ENCODE results near the gene DPYSL5. TPM values are rescaled to one million over a fixed set of nuclear protein-coding genes. Genes with fewer than 3 reads are reported as not detected.

The DPYSL5 gene
- total RNA-seq, 2 experiments from 2014 or later: not detected

DNA sequence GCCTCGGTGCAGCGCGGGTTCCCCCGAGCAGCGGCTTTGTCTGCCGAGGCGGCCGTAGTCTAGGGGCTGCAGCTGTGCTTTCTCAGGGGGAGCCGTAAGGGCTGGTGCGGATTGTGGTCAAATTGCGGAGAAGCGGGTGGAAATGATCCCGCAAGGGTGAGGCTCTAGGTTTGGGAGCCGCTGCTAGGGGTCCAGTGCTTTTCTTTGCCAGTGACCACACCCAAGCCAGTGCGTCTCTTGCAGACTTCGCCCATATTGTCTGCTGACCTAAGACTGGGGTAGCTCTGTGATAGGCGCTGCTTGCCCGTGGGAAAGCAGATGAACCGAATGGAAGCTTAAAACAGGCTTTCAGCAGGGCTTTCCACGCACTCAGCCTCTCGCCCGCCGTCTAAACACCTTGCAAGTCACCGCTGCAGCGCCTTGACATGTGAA, 2.1 kb downstream of the DPYSL5 start:
- ATAC-seq (ENCODE audit: low read depth) (no peak), DNase-seq (no peak)
- Mint-ChIP-seq H3K27me3 (peaks cover 64% of the 10 kb centered on the region), H3K4me3 (no peak overlapping the region), H3K27ac (no peak overlapping the region), H3K4me1 (no peaks in the 10 kb centered on the region), H3K36me3 (no peaks in the 10 kb centered on the region), H3K9me3 (no peaks in the 10 kb centered on the region)
- POLR2A ChIA-PET: no interaction called here

DNA sequence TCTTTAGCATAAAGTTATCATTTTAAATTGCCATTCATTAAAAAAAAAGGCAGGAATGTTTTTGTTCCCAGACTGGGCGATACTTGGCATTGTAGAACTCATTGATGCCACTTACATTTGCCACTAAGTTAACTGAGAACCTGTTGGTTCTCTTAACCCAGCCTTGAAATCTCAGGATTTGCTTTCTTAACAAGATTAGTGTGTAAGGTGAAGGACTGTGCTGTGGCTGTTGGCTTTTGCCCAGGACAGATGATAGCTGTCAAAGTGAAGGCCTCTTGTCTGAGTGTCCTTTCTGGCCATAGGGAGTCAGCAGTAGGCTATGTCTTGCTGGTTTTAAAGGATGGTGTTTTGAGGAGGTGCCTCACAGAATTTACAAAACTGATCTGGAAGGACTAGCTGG, 2.6 kb downstream of the DPYSL5 start:
- peaks cover 63% of the 10 kb centered on the region for H3K27me3 Mint-ChIP-seq
- no peaks in the 10 kb centered on the region for H3K36me3 Mint-ChIP-seq
- H3K9me3 Mint-ChIP-seq: no peaks in the 10 kb centered on the region
- no peak overlapping the region for H3K27ac Mint-ChIP-seq
- POLR2A ChIA-PET: no interaction called here
- ATAC-seq (ENCODE audit: low read depth) (no peak), DNase-seq (no peak)
- no peaks in the 10 kb centered on the region for H3K4me1 Mint-ChIP-seq
- H3K4me3 Mint-ChIP-seq: no peak overlapping the region

DNA sequence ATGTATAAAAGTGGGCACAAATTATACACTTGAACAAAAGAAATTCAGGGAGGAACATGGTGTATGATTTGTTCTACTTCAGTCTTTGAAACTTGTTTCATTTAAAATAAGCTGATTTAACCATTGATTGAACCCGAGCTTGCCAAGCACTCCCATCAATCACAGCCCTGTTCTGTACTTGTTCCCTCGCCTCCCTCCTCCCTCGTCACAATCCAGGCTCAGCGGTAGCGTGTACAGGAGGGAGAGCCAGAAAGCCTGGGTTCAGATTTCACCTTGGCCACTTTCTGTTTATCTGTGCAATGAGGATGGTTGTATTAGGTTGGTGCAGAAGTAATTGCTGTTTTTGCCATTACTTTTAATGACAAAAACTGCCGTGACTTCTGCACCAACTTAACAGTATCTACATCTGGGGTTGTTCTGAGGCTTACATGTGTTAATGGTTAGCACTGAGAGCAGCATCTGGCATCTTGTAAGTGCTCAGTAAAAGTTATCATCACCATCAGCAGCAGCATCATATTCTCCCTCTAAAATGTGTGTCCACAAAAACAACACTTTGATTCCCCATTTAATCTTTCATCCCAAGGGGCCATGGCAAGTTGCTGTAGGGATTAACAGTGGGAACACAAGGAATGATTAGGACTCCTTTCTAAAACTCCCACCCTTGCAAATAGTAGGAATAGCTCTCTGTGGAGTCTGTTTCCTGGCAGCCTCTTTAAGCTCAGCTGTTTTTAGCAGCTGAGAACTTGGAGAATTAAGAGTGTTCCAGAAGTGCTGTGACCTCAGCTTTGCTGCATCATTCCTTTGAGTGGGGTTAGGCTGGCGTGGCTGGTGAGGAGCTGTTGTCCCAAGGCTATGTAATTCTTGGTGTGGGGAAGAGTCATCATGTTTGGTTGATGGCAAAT, 4.7 kb downstream of the DPYSL5 start:
- Mint-ChIP-seq H3K9me3 (no peaks in the 10 kb centered on the region), H3K27me3 (peaks cover 54% of the 10 kb centered on the region), H3K36me3 (no peaks in the 10 kb centered on the region), H3K4me1 (no peaks in the 10 kb centered on the region), H3K4me3 (no peak overlapping the region), H3K27ac (no peak overlapping the region)
- DNase-seq (no peak), ATAC-seq (ENCODE audit: low read depth) (no peak)
- POLR2A ChIA-PET: no interaction called here

- ATAC-seq (ENCODE audit: low read depth) (no peak), DNase-seq (no peak)
- Mint-ChIP-seq H3K4me3 (no peak overlapping the region), H3K27ac (no peak overlapping the region), H3K4me1 (no peaks in the 10 kb centered on the region), H3K36me3 (no peaks in the 10 kb centered on the region), H3K9me3 (no peaks in the 10 kb centered on the region), H3K27me3 (peaks cover 59% of the 10 kb centered on the region)
- POLR2A ChIA-PET: no interaction called here
Observed at GRCh38 chr2:26853751-26854150, 5.8 kb downstream of the DPYSL5 start.

DNA sequence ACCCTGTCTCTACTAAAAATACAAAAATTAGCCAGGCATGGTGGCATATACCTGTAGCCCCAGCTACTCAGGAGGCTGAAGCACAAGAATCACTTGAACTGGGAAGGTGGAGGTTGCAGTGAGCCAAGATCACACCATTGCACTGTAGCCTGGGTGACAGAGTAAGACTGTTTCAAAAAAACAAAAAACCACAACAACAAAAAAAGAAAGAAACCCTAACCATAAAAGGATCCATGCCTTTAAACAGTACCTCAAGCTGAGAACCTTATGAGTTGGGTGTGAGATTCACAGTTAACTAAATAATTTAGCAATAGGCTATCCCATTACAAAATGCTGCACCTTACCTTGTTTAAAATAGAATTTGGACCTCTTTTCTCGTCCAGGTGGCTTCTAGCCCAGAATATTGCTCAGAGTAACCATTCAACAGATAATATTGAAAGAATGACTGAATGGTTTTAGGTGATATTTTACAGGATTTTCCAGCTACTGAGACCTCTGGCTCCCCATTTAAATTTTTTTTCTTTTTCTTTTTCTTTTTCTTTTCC, 6.4 kb downstream of the DPYSL5 start:
- Mint-ChIP-seq H3K9me3 (no peaks in the 10 kb centered on the region), H3K36me3 (no peaks in the 10 kb centered on the region), H3K4me1 (no peaks in the 10 kb centered on the region), H3K27ac (no peak overlapping the region), H3K4me3 (no peak overlapping the region), H3K27me3 (peaks cover 55% of the 10 kb centered on the region)
- POLR2A ChIA-PET: no interaction called here
- DNase-seq (no peak), ATAC-seq (ENCODE audit: low read depth) (no peak)

- Mint-ChIP-seq H3K9me3 (no peaks in the 10 kb centered on the region), H3K27me3 (peaks cover 55% of the 10 kb centered on the region), H3K4me3 (no peak overlapping the region), H3K4me1 (no peaks in the 10 kb centered on the region), H3K36me3 (no peaks in the 10 kb centered on the region), H3K27ac (no peak overlapping the region)
- DNase-seq (no peak), ATAC-seq (ENCODE audit: low read depth) (no peak)
- POLR2A ChIA-PET: no interaction called here
Observed at GRCh38 chr2:26855466-26855865, 7.5 kb downstream of the DPYSL5 start.

DNA sequence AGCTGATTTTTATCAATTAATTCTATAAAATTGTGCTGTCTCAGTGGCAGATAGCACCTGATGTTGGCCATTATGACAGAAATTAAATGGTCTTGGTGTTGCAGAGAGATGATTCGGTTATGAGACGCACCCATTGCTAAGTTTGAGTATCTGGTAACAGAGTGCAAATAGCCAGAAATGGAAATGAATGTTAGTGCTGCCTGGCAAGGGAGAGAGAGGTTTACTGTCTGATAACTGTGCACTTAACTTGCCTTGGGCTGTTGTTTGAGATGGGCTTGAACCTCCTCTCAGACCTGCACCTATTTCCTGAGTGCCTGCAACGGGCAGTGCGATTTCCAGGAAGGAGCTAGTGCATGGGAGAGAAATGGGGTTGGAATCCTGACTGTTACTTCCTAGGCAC, 11.7 kb downstream of the DPYSL5 start:
- no peak overlapping the region for H3K4me3 Mint-ChIP-seq
- no peaks in the 10 kb centered on the region for H3K36me3 Mint-ChIP-seq
- POLR2A ChIA-PET: no interaction called here
- H3K4me1 Mint-ChIP-seq: no peaks in the 10 kb centered on the region
- peaks cover 35% of the 10 kb centered on the region for H3K27me3 Mint-ChIP-seq
- H3K9me3 Mint-ChIP-seq: no peaks in the 10 kb centered on the region
- H3K27ac Mint-ChIP-seq: no peak overlapping the region
- no peak for DNase-seq
- no peak for ATAC-seq (ENCODE audit: low read depth)

- H3K9me3 Mint-ChIP-seq: no peaks in the 10 kb centered on the region
- ATAC-seq (ENCODE audit: low read depth): no peak
- H3K27ac Mint-ChIP-seq: no peak overlapping the region
- no peak for DNase-seq
- POLR2A ChIA-PET: no interaction called here
- no peaks in the 10 kb centered on the region for H3K36me3 Mint-ChIP-seq
- H3K4me1 Mint-ChIP-seq: no peaks in the 10 kb centered on the region
- H3K4me3 Mint-ChIP-seq: no peak overlapping the region
- H3K27me3 Mint-ChIP-seq: peaks cover 38% of the 10 kb centered on the region
Observed at GRCh38 chr2:26860211-26860850, 12.4 kb downstream of the DPYSL5 start.

GRCh38 chr2:26861610-26862224, 13.8 kb downstream of the DPYSL5 start:
- DNase-seq (no peak), ATAC-seq (ENCODE audit: low read depth) (no peak)
- no peak overlapping the region for H3K27ac Mint-ChIP-seq
- POLR2A ChIA-PET: no interaction called here
- H3K4me3 Mint-ChIP-seq: no peak overlapping the region
- H3K36me3 Mint-ChIP-seq: no peaks in the 10 kb centered on the region
- H3K9me3 Mint-ChIP-seq: no peaks in the 10 kb centered on the region
- H3K4me1 Mint-ChIP-seq: no peaks in the 10 kb centered on the region
- H3K27me3 Mint-ChIP-seq: peaks cover 31% of the 10 kb centered on the region

- ATAC-seq (ENCODE audit: low read depth): no peak
- Mint-ChIP-seq H3K27me3 (peaks cover 24% of the 10 kb centered on the region), H3K4me3 (no peak overlapping the region), H3K4me1 (no peaks in the 10 kb centered on the region), H3K9me3 (no peaks in the 10 kb centered on the region), H3K27ac (no peak overlapping the region), H3K36me3 (no peaks in the 10 kb centered on the region)
- no peak for DNase-seq
- POLR2A ChIA-PET: no interaction called here
Observed at GRCh38 chr2:26864226-26864625, 16.3 kb downstream of the DPYSL5 start.

DNA sequence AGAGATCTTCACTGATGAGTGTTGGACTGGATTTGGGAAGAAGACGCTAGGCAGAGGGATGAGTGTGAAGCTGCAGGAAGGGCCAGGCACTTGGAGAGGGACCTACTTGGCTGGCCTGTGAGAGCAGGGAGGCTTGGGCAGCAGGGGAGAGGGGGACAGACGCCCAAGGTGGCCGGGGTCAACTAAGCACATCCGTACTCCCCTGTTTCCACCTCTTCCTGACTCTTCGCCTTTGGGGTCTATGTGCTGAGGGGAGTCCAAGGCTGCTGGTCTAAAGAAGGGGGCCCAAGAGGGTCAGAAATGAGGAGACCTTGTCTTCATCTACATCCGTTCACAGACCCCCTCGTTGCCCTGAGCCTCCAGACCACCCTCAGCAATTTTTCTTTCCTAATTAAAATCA, 16.7 kb downstream of the DPYSL5 start:
- no peaks in the 10 kb centered on the region for H3K36me3 Mint-ChIP-seq
- H3K4me3 Mint-ChIP-seq: no peak overlapping the region
- no peak for ATAC-seq (ENCODE audit: low read depth)
- no peaks in the 10 kb centered on the region for H3K9me3 Mint-ChIP-seq
- POLR2A ChIA-PET: no interaction called here
- H3K27ac Mint-ChIP-seq: no peak overlapping the region
- no peak for DNase-seq
- peaks cover 20% of the 10 kb centered on the region for H3K27me3 Mint-ChIP-seq
- no peaks in the 10 kb centered on the region for H3K4me1 Mint-ChIP-seq

DNA sequence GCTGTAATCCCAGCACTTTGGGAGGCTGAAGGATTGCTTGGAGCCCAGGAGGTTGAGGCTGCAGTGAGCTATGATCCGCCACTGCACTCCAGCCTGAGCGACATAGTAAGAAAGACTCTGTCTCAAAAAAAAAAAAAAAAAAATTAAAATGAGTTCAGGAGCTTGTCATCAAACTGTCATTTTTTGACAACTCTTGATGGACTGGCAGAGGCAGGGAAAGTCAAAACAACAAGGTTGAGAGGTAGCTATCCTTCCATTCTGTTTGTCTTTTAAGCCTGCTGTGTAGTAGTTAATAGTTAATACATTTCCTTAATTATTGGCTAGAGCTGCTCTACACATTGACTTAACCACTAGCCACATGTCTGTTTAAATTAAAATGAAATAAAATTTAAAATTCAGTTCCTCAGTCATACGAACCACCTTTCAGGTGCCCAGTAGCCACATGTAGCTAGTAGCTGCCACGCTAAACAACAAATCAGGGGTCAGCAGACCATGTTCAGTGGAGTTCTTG, 22.7 kb downstream of the DPYSL5 start:
- Mint-ChIP-seq H3K27ac (no peak overlapping the region), H3K9me3 (no peaks in the 10 kb centered on the region), H3K27me3 (peaks cover 19% of the 10 kb centered on the region), H3K4me1 (no peaks in the 10 kb centered on the region), H3K36me3 (no peaks in the 10 kb centered on the region), H3K4me3 (no peak overlapping the region)
- ATAC-seq (ENCODE audit: low read depth): no peak
- DNase-seq: no peak
- POLR2A ChIA-PET: no interaction called here

GRCh38 chr2:26873286-26873983, 25.5 kb downstream of the DPYSL5 start:
- H3K27ac Mint-ChIP-seq: no peak overlapping the region
- DNase-seq (no peak), ATAC-seq (ENCODE audit: low read depth) (no peak)
- no peaks in the 10 kb centered on the region for H3K9me3 Mint-ChIP-seq
- no peaks in the 10 kb centered on the region for H3K36me3 Mint-ChIP-seq
- no peak overlapping the region for H3K4me3 Mint-ChIP-seq
- POLR2A ChIA-PET: no interaction called here
- peaks cover 16% of the 10 kb centered on the region for H3K27me3 Mint-ChIP-seq
- no peaks in the 10 kb centered on the region for H3K4me1 Mint-ChIP-seq

Data from activated naive CD8-positive, alpha-beta T cell treated with anti-CD3 and anti-CD28 coated beads, Interleukin-2, amount 10 ng/mL, durations not matched to agents 7 days and 5 days (primary cell).